ENCODE results near the gene DPF1. TPM values are rescaled to one million over a fixed set of nuclear protein-coding genes. Genes with fewer than 3 reads are reported as not detected.

DPF1 gene
- total RNA-seq, 1 donor from 2014 or later: 2.4 TPM

DNA sequence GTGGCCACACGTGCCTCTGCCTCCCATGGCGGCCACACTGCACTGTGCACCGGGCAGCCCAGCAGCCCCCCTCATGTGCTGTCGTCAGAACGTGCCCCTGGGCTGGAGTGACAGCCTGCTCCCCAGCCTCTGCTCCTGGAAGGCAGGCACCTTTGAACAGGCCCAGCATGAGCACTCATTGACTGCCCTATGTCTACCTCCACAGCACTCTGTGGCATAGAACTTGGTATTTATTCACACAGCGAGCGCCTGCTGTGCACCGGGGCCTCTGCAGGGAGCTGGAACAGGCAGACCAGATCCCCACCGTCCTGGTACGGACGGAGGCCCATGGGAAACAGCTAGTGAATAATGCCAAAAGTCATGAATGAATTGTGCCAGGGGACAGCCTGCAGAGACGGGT, 53.7 kb downstream of the DPF1 start:
- Mint-ChIP-seq H3K4me3 (ENCODE audit: unreplicated experiment) (no peak overlapping the region), H3K9me3 (ENCODE audit: low read depth) (no peaks in the 10 kb centered on the region), H3K4me1 (ENCODE audit: low read depth) (no peaks in the 10 kb centered on the region), H3K36me3 (ENCODE audit: low read depth) (peaks cover 1% of the 10 kb centered on the region), H3K27ac (ENCODE audit: unreplicated experiment) (no peak overlapping the region), H3K27me3 (ENCODE audit: low read depth) (no peaks in the 10 kb centered on the region)
- TF ChIP-seq, protein P1, sequence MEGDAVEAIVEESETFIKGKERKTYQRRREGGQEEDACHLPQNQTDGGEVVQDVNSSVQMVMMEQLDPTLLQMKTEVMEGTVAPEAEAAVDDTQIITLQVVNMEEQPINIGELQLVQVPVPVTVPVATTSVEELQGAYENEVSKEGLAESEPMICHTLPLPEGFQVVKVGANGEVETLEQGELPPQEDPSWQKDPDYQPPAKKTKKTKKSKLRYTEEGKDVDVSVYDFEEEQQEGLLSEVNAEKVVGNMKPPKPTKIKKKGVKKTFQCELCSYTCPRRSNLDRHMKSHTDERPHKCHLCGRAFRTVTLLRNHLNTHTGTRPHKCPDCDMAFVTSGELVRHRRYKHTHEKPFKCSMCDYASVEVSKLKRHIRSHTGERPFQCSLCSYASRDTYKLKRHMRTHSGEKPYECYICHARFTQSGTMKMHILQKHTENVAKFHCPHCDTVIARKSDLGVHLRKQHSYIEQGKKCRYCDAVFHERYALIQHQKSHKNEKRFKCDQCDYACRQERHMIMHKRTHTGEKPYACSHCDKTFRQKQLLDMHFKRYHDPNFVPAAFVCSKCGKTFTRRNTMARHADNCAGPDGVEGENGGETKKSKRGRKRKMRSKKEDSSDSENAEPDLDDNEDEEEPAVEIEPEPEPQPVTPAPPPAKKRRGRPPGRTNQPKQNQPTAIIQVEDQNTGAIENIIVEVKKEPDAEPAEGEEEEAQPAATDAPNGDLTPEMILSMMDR (IDR thresholded peaks at IDR 0.05): no peak
- no peak for DNase-seq (ENCODE audit: low spot score)

DNA sequence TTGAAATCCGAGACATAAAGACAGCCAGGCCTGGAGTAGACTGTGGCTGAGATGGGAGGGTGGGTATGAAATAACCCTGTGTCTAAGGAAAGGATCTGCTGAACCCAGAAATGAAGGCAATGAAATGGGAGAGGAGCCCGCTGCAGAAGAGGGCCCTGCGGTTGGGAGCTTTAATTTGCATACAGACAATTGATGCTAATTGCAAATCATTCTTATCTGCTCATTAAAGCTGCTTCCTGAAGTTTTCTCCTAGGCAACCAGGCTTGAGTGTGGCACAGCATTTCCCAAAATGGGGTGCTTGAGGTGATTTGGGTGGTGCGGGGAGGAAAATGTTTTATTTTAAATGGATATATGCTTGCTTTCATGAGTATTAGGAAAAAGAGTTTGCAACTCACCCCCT, 55.4 kb downstream of the DPF1 start:
- TF ChIP-seq, protein P1 (IDR thresholded peaks at IDR 0.05): no peak
- DNase-seq (ENCODE audit: low spot score): no peak
- Mint-ChIP-seq H3K27me3 (ENCODE audit: low read depth) (no peaks in the 10 kb centered on the region), H3K9me3 (ENCODE audit: low read depth) (no peaks in the 10 kb centered on the region), H3K27ac (ENCODE audit: unreplicated experiment) (no peak overlapping the region), H3K36me3 (ENCODE audit: low read depth) (peaks cover 11% of the 10 kb centered on the region), H3K4me3 (ENCODE audit: unreplicated experiment) (no peak overlapping the region), H3K4me1 (ENCODE audit: low read depth) (no peaks in the 10 kb centered on the region)

DNA sequence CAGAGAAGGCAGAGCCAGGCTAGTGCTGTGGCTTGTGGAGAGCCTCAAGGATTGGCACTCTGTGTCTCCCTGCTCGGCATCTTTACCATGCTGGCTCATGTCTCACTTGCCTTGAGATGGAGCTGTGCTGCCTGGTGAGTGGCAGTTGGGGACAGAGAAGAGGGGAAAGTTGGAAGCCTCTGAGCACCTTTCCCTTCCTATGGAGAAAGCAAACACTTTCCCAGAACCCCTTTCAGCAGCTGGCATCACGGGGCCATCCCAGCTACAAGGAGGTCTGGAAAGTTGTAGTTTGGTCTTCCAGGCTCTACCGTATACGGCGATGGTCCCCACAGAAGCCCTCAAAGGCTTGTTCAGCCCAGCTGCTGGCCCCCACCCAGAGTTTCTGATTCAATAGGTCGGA, 58.7 kb downstream of the DPF1 start:
- no peak for DNase-seq (ENCODE audit: low spot score)
- Mint-ChIP-seq H3K4me1 (ENCODE audit: low read depth) (no peaks in the 10 kb centered on the region), H3K27ac (ENCODE audit: unreplicated experiment) (no peak overlapping the region), H3K4me3 (ENCODE audit: unreplicated experiment) (no peak overlapping the region), H3K9me3 (ENCODE audit: low read depth) (peaks cover 10% of the 10 kb centered on the region), H3K36me3 (ENCODE audit: low read depth) (peaks cover 31% of the 10 kb centered on the region), H3K27me3 (ENCODE audit: low read depth) (no peaks in the 10 kb centered on the region)
- TF ChIP-seq, protein P1 (IDR thresholded peaks at IDR 0.05): no peak

DNA sequence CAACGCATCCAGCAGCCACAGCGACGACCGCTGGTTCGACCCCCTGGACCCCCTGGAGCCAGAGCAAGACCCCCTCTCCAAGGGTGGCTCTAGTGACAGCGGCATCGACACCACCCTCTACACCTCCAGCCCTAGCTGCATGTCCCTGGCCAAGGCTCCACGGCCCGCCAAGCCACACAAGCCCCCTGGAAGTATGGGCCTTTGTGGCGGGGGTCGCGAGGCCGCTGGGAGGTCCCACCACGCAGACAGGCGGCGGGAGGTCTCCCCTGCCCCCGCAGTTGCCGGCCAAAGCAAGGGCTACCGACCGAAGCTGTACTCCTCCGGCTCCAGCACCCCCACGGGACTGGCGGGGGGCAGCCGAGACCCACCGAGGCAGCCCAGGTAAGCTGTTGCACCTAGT, 59.5 kb downstream of the DPF1 start:
- Mint-ChIP-seq H3K9me3 (ENCODE audit: low read depth) (peaks cover 10% of the 10 kb centered on the region), H3K27me3 (ENCODE audit: low read depth) (no peaks in the 10 kb centered on the region), H3K4me1 (ENCODE audit: low read depth) (no peaks in the 10 kb centered on the region), H3K27ac (ENCODE audit: unreplicated experiment) (no peak overlapping the region), H3K36me3 (ENCODE audit: low read depth) (peaks cover 31% of the 10 kb centered on the region), H3K4me3 (ENCODE audit: unreplicated experiment) (no peak overlapping the region)
- TF ChIP-seq, protein P1 (IDR thresholded peaks at IDR 0.05): no peak
- DNase-seq (ENCODE audit: low spot score): no peak

DNA sequence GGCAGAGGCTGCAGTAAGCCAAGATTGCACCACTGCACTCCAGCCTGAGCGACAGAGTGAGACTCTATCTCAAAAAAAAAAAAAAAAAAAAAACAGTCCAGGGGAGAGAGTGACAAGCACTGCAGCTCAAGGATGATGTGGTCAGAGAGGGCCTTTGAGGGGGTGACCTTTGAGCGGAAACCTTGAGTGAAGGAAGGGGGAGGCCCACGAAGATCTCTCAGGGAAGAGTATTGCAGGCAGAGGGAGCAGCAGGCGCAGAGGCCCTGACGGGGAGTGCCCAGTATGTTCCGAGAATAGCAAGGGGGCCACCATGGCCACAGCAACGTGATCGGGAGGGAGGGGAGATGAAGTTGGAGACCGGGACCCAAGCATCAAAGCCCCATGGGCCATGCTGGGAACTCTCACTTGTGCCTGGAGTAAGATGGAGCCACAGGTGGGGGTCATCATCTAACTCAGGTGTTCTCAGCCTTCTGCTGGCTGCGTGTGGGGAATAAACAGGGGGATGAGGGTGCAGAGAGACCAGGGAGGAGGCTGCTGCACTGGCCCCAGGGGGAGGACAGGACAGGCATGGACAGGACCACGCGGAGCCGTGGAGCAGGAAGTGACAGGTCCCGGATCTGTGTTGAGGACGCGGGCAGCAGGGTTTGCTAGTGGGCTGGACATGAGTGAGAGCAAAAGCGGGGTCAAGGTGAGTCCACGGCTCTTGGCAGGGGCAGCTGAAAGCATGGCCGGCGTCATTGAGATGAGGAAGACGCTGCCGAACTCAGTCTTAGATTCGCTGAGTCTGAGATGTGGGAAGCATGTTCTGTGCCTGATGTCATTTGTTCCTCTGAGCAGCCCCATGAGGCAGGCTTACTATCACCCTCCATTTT, 60.4 kb downstream of the DPF1 start:
- peaks cover 31% of the 10 kb centered on the region for H3K36me3 Mint-ChIP-seq (ENCODE audit: low read depth)
- no peaks in the 10 kb centered on the region for H3K27me3 Mint-ChIP-seq (ENCODE audit: low read depth)
- no peaks in the 10 kb centered on the region for H3K4me1 Mint-ChIP-seq (ENCODE audit: low read depth)
- no peak overlapping the region for H3K27ac Mint-ChIP-seq (ENCODE audit: unreplicated experiment)
- TF ChIP-seq, protein P1 (IDR thresholded peaks at IDR 0.05): no peak
- H3K4me3 Mint-ChIP-seq (ENCODE audit: unreplicated experiment): no peak overlapping the region
- H3K9me3 Mint-ChIP-seq (ENCODE audit: low read depth): peaks cover 10% of the 10 kb centered on the region
- no peak for DNase-seq (ENCODE audit: low spot score)
